ENCODE results near the gene CMIP.

- TF ChIP-seq, protein P1, sequence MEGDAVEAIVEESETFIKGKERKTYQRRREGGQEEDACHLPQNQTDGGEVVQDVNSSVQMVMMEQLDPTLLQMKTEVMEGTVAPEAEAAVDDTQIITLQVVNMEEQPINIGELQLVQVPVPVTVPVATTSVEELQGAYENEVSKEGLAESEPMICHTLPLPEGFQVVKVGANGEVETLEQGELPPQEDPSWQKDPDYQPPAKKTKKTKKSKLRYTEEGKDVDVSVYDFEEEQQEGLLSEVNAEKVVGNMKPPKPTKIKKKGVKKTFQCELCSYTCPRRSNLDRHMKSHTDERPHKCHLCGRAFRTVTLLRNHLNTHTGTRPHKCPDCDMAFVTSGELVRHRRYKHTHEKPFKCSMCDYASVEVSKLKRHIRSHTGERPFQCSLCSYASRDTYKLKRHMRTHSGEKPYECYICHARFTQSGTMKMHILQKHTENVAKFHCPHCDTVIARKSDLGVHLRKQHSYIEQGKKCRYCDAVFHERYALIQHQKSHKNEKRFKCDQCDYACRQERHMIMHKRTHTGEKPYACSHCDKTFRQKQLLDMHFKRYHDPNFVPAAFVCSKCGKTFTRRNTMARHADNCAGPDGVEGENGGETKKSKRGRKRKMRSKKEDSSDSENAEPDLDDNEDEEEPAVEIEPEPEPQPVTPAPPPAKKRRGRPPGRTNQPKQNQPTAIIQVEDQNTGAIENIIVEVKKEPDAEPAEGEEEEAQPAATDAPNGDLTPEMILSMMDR (IDR thresholded peaks at IDR 0.05): no peak
- no peak for TF ChIP-seq POLR2A (IDR thresholded peaks at IDR 0.05)
Measured at GRCh38 chr16:81469183-81469677, 24.6 kb downstream of the CMIP start.

Data from Peyer's patch (tissue), 4 donors.